COLO829 (cell line): ENCODE data around the gene GMIP.
"Not testable (repeated sequence)": the region's sequence is repeated elsewhere in the genome, so short reads cannot be mapped to it uniquely, and the experiment has no call there.

Experiments
- DNase-seq: peaks from one replicate; pipeline ENCODE4 v3.0.0; 2012; ENCODE audit warnings: low spot score

The GMIP gene

GRCh38 chr19:19634516-19635312 is 8.7 kb downstream of the GMIP start:
- no peak for DNase-seq

DNA sequence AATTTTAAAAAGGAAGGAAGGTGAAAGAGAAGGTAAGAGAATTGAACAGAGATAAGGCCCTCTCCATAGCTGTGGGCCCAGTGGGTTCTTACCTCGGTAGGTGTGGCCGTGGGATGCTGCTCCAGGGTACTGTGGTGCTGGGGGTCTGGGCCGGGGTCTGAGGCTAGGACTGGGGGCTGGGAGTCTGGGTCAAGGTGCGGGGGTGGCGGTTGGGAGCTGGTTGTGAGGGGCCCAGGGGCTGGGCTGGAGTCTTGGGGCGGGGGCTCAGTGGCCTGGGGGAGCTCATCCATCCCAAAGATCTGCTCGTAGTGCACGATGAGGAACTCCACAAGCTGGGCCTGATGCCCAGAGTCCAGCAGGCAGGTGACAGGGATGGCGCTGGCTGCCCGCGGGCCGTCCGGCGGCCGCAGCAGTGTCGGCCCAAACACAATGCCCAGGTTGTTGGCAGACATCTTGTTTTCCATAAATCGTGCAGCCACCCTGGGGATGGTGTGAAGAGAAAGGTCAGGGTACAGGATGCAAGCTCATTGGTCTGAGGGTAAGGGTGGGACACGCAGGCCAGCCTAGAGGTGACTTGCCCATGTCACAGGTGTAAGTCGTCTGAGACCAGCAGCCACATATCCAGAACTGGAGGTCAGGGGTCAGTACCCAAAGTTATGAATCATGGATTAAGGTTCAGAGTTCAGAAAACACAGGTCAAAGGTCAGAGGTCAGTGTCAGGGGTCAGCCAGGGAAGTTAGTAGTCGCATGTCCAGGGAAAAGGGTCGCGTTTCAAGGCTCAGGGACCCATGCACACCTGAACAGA is 9.5 kb downstream of the GMIP start:
- DNase-seq = no peak

GRCh38 chr19:19632661-19633060 is 10.8 kb downstream of the GMIP start:
- DNase-seq = no peak

- no peak for DNase-seq
Measured at GRCh38 chr19:19631346-19631745, 12.1 kb downstream of the GMIP start.

- no peak for DNase-seq
Measured at GRCh38 chr19:19630426-19630825, 13.0 kb downstream of the GMIP start.

GRCh38 chr19:19630062-19630414 is 13.4 kb downstream of the GMIP start:
- no peak for DNase-seq

DNA sequence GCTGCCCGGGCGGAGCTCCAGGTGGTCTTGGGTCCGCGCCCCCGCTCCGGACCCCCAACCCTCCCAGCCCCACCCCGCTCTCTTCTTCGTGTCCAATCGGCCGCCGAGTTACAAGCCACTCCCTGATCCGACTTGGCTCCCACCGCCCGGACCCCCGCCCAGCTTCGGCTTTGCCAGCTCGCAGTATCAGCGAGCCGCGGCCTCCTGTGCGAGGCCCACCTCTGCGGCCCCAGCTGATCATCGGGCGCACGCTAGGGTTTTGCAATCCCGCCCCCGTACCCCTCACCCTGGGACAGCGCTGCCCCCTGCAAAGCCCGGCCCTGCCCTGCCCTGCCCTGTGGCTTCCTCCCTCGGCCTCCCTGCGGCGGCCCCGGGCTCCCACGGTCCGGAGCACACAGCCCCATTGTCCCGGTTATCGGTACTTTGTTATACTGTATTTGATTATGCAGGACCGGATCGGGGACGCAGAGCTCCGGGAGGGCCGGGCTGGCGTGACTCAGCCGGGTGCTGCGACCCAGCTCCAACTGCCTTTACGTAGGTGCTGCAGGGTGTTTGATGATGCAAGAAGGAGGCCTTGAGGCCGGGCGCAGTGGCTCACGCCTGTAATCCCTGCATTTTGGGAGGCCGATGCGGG is 14.8 kb downstream of the GMIP start:
- DNase-seq = no peak

DNA sequence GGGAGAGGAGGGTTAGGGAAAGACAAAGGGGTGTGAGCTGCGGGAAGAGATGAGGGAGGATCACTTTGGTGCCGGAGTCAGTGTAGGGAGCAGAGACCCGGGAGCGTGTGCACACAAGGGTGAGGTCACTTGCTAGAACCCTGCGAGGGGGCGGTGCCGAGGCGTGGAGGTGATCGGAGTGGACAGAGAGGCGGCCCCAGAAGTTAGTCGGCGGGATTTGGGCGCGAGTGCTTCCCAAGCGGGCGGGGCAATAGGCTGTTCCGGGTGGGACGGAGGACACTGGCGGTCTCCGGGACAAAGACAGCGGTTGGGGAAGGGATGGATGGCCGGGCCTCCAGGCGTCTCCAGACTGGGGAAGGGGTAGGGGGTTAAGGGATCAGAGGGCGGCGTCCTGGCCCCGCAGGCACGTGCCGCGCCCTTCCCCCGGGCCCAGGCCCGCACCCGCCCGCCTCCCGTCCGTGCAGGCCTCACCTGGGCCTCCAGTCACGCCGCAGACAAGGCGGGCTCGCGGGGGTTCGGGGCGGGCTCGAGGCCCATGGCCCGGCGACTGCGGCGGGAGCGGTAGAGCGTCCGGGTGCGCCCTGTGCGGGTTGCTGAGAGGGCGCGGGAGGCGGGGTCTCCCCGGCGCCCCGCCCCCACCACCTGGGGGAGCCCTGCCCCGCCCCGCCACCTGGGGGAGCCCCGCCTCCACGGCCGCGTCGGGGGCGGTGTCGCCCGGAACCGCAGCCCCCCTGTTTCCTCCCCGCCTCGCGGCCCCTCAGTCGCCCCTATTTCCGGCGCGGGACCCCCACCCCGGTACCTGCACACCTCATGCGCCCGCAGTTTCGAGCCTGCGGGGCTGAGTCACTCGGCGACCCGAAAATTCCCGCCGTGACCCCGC is 15.6 kb downstream of the GMIP start, which contains the start of gene LPAR2:
TSS of gene LPAR2 (minus strand) at position 600 of the 880 bp plus-strand sequence. CDS start 945 bp downstream, outside the sequence.
- DNase-seq = no peak

- DNase-seq = no peak
Measured at GRCh38 chr19:19626516-19627472, 16.7 kb downstream of the GMIP start.

- no peak for DNase-seq
Measured at GRCh38 chr19:19624032-19624570, 19.4 kb downstream of the GMIP start.

DNA sequence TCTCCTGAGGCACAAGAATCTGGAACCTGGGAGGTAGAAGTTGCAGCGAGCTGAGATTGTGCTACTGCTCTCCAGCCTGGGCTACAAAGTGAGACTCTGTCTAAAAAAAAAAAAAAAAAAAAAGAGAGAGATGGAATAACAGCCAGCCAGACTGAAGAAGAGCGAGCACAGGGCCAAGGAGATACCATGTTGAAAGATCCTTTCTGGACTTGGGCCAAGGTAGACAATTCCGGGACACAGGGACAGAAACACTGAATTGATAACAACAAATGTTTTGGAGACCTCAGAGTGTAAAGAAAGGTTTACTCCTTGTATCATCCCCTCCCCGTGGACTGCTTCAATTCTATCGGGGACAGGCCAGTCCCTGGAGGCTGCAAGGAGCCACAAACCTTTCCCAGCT is 20.1 kb downstream of the GMIP start:
- no peak for DNase-seq

GRCh38 chr19:19619849-19620210 is 23.6 kb downstream of the GMIP start:
- no peak for DNase-seq

GRCh38 chr19:19619181-19619848 is 24.1 kb downstream of the GMIP start:
- DNase-seq = no peak

DNA sequence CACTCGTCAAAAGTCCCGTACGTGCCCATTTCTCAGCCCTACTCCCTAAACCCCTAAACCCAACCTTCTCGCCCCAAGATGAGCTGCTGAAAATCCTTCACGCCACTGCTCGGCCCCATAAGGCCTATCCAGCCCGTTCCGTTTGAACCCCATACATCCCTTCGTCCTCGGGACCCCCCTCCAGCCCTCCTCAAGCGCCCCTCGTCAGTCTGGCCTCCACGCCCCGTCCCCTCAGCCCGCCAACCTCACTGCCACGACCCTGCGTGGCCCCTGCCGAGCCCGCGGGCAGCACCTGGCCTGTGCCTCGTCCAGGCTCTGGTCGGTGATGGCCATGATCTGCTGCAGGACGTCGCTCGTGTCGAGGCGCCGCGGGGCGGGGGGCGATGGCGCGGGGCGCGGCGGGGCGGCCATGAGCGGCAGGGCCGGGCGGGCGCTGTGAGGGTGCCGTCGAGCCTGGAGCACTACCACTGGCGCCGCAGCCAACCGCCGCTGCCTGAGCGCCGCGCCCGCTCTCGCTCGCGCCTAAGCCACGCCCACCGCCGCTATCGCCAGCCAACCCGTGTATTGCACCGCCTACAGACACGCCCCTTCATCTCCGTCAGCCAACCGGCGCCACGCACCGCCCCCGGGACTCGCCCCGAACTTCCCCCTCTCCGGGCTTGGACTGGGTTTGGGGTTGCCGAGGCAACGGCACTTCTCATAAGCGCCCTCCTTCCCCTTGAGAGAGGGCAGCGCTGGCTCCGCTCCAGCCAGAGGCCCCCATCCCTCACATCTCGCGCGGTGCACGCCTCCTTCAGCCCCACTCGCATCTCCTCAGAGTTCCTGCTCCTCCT is 25.0 kb downstream of the GMIP start, which contains the start of gene PBX4:
TSS of gene PBX4 (minus strand) at position 469 of the 833 bp plus-strand sequence. CDS start at position 411, 58 bp downstream.
- DNase-seq = peak; percentile 82

DNA sequence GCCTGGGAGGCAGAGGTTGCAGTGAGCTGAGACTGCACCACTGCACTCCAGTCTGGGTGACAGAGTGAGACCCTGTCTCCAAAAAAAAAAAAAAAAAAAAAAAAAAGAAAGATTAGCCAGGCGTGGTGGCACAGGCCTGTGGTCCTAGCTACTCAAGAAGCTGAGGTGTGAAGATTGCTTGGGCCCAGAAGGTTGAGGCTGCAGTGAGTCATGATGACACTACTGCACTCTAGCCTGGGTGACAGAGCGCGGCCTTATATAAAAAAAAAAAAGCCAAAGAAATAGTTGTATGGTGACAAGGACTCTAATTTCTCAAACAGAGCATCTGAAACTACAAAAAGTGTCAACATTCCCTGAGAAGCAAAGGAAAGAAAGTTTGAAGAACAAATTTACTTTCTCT is 28.4 kb downstream of the GMIP start:
- DNase-seq = no peak

GRCh38 chr19:19613506-19613905 is 30.0 kb downstream of the GMIP start:
- DNase-seq = no peak

DNA sequence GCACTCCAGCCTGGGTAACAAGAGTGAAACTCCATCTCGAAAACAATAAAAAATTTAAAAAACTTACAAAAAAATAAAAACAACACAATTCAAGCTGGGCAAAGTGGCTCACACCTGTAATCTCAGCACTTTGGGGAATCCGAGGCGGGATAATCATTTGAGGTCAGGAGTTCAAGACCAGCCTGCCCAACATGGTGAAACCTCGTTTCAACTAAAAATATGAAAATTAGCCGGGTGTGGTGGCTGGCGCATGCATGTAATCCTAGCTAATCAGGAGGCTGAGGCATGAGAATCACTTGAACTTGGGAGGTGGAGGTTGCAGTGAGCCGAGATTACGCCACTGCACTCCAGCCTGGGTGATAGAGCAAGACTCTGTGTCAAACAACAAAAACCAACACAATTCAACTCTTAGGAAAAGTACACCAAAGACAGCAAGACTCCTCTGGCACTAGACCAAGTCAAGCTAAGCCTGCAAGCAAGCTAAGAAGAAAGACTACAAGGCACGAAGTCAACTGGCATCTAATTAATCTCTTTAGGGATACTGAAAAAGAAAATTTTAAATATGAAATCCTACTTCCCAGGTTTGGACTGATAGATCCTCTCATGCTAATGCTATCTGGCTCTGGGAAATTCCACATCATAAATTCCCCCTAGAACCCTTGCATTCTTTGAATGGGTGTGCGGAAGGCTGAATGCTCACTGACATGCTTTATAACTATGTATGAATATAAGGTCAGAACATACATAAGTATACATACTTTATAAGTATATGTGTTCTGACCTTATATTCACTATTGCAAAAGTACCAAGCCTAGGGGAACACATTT is 32.9 kb downstream of the GMIP start:
- no peak for DNase-seq

- not testable (repeated sequence) for DNase-seq
Measured at GRCh38 chr19:19606686-19607085, 36.8 kb downstream of the GMIP start.
